HG02943 (cell line): Measurements from ENCODE around the gene TAMM41.
"Not testable (repeated sequence)": the region's sequence is repeated elsewhere in the genome, so short reads cannot be mapped to it uniquely, and the experiment has no call there.

Source experiments
- ATAC-seq: cut with Tn5 transposase; IDR thresholded peaks from one replicate; pipeline ENCODE4 v1.9.1; 2021; ENCODE audit warnings: mild to moderate bottlenecking, low read depth, moderate library complexity; ENCODE audit not compliant: unreplicated experiment

The TAMM41 gene

DNA sequence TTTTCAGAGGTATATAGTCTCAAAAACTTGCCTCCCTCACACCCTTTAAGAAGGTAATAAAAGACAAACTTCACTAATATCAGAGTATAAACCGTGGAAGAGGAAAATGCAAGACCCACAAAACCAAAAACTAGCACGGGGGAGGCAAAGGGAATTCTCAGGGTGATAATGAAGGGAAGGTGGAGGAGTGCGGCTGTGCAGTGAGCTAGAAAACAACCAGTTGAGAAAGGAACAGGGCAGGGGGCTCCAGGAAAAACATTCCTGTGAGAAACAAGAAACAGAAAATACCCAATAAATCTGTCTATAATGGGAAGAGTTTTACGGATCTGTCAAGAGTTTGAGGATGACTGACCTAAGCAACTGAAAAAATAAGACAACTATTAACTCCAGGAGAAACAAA, 31.6 kb downstream of the TAMM41 start:
- no peak for ATAC-seq

DNA sequence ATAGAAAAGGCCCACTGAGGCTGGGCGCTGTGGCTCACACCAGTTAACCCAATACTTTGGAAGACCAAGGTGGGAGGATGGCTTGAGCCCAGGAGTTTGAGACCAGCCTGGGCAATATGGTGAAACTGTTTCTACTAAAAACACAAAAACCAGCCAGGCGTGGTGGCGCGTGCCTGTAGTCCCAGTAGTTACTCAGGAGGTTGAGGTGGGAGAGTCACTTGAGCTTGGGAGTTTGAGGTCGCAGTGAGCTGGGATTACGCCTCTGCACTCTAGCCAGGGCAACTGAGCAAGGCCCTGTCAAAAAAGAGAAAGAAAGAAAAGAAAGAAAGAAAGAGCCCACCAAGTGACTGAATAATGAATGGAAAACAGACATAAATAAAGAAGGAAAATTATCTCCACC, 32.0 kb downstream of the TAMM41 start:
- ATAC-seq: no peak

DNA sequence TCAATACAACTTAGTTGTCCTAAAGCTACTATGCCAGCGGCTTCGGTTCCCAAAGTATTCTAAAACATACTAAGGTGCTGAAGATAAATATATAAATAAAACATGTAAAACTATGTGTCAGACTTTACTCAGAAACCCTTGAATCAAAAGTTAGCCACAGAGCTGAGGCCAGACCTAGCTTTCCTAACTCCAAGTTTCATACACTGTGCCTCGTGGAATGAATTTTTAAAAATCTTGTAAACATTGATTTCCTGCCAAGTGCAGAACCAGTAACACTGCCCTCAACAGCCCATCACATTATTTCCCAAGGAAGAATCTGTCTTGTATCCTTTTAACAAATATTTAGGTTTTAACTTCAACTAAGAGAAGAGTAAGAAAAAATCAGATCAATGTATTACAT, 36.4 kb downstream of the TAMM41 start:
- ATAC-seq: no peak

DNA sequence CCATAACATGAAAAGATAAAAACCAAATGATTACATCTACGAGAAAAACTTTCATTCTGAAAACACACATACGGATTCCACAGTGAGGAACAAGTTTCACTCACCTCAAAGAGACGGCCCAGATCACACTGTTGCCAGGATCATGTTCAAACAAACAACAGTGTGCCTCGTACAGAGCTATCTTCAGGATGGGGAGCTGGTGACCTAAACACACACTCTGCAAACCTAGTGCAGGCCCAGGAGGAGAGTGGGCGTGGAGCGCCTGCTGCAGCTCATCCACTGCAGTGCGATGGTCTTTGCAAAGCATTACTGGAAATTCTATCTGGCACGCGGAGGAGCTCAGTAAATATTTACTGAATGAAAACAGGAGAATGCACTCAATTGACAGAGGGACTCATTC, 38.5 kb downstream of the TAMM41 start:
- no peak for ATAC-seq

DNA sequence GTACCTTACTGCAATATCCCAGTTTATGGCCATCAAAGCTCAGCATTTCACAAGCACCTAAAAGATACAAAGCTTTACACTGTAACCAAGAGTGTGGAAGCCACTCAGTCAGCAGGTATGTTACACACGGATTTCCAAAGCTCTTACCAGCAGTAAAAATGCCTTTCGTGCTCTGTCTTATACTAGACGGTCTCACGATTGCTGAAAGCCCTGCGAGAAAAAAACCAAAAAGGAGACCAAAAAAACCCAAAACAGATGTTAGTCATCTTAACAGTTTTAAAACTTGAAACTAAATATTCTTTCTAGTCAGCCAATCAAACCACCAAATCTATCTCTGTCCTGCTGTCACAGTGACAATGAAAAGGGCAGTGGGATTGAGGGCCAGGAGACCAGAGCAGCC, 39.0 kb downstream of the TAMM41 start:
- ATAC-seq: no peak

DNA sequence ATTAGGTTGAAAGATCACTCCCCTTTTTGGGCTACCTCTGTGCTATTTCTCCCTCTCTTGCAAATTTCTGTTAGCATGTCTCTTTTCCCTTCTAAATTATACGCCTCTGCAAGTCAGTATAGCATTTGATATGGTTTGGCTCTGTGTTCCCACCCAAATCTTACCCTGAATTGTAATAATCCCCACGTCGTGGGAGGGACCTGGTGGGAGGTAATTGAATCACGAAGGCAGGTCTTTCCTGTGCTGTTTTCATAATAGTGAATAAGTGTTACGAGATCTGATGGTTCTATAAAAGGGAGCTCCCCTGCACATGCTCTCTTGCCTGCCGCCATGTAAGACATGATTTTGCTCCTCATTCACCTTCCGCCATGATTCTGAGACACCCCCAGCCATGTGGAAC, 41.0 kb downstream of the TAMM41 start:
- ATAC-seq: no peak

DNA sequence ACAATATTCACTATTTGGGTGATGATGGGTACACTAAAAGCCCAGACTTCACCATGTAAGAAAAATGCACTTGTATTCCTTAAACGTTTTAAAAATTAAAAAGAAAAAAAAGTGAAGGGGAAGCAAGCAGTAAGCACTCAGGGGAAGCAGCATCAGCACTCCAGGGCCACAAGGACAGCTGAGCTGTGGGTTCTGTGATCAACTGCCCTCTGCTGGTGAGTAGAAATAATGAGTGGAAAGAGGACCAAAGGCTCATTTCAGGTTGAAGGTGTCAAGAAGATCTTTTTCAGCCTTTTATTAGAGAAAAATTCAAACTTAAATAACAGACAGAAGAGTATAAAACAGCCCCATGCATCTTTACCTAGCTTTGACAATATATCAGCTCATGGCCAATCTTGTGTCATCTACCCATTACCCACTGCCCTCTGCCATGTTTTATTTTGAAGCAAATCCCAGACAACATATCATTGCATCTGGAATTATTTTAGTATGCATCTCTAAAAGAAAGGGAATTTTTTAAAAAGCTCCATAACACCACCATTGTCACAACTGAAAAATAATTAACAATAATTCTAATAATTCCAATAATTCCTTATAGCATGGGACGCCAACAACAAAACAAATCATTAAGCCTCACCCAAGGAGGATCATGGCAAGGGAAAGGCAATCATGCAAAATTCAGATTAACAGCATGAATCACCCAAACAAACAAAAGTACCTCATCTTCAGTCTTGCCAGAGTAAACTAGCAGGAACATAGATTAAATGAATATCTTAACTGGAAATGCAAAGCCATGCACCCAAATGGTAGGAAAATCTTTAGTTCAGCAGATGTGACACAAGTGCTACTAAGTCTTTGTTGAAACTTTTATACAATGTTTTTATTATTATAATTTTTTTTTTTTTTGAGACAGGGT, 42.5 kb downstream of the TAMM41 start:
- ATAC-seq: peak; percentile 63

DNA sequence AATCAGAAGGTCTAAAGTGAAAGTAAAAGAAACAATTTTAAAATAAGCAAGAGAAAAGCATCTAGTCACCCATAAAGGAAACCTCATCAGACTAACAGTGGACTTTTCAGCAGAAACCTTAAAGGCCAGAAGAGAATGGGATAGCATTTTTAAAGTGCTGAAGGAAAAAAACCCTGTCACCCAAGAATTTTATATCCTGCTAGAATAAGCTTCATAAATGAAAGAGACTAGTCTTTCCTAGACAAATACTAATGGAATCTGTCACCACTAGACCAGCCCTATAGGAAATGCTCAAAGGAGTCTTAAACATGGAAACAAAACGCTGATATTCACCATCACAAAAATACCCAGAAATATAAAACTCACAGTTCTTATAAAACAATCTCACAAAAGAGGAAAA, 46.9 kb downstream of the TAMM41 start:
- ATAC-seq: no peak

DNA sequence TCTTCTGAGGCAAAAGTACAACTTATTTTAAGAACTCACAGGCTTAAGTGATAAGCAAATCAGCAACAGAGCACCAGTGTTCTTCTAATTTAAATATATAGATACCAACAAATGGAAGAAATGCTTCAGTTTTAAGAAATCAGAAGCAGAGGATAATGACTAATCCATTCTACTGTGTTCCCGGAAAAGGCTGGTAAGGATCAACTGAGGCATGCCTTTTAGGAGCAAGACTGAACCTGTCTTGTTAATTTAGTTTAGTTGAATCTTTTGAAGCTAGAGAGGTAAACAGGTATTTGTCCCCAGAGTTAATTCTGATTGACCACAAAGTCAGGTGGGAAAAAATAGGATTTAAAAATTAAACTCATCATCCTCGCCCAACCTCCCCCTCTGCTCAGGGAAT, 51.8 kb downstream of the TAMM41 start:
- ATAC-seq: no peak

DNA sequence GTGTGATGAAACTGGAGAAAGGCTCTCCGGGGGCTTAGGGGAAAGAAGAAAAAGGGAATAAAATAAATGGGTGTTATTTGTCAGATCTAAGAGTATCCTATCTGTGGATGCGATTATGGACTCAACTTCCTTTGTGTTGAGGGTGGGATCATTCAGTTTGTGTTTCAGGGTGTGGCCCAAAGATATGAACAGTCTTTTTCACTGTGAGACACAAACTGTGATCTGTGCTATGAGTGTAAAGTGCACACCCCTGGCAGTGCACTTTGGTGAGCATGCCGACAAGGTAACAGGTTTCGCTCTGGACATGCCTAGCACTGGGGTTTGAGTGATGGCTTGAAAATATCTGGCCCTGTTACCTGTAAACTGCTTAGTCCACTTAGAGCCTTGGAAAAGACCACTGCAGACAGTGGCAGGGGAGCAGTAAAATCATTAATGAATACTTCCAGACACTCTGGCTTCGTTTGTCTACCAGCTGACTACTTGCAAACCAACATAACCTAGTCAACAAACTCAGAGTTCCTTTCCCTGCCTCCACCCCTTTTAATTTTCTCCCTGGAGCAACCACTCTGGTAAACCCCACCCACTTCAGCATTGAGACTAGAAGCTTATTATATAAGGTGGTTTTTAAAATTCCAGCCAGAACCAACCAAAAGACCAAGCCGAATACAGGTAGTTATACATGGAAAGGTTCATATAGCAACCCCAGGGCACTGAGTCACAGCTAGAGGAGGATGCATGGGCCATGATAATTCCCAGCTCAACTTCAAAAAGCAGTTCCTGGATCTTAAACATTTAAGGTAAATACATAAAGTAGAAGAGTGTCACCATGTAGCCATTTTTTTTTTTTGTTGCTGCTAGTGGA, 55.1 kb downstream of the TAMM41 start:
- no peak for ATAC-seq

DNA sequence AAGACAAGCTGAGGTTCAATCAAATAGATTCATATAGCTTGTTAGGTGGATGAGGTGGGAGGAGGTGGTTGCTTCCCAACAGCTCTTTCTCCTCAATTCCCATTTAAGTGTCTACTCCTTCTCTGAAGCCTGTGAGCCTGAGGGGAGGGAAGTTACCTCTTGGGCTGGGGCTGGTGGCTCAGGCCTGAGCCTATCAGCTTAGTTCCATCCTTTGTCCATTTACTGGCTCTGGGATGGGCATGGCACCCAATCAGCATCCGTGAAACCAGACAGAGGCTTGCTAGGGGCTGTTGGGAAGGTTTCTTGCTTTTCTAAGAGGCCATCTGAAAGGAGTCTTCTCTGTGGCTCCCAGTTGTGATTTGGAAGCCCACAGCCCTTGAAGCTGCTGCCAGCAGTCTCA, 57.3 kb downstream of the TAMM41 start:
- ATAC-seq: no peak

DNA sequence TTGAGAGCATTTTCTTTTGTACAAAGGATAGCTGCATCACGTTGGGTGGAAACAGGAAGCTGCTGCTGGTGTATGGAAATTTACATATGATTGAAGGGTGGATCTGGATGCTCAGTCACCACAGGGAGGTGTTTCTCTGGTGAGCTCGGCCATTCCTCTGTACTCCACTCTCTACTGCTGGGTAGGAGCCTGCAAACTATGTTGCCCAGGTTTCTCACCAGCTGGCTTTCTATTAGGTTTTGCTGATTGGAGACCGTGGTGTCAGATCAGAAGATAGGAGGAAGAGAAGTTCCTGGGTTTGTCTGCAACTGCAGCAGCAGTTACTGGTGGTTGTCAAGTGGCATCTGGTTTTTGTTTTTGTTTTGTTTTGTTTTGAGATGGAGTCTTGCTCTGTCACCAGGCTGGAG, 61.7 kb downstream of the TAMM41 start:
- no peak for ATAC-seq

DNA sequence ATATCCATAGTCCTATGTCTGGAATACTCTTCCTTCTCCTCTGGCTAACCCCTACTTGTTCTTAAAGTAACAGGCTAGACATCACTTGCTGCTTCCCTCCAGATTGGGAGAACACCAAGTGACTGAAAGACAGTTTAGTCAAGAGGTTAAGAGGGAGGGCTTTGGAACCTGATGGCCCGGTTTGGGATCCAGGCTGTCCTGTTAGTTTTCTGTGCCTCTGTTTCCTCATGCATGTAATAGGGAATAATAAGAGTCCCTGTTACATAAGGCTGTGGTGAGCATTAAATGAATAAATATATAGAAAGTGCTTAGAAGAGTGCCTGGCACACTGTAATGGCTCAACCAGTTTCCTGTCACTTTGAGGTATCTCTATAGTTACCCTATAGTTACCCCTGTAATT, 66.3 kb downstream of the TAMM41 start:
- no peak for ATAC-seq

DNA sequence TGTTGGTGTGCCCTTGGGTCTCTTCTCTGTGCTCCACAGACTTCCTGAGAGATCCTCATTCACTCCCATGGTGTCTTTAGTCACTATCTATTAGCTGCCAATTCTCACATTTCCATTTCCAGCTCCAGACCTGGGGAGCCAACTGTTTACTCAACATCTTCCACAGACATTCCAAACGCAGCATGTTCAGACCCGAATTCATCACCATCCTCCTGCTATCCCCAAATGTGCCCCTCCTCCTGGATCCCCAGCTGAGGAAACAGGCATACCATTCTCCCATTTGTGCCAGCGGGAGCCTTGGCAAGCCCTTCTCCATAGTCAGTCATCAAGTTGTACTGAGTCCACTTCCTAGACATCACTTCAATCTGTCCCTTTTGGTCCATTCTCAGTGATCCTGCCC, 67.1 kb downstream of the TAMM41 start:
- no peak for ATAC-seq

DNA sequence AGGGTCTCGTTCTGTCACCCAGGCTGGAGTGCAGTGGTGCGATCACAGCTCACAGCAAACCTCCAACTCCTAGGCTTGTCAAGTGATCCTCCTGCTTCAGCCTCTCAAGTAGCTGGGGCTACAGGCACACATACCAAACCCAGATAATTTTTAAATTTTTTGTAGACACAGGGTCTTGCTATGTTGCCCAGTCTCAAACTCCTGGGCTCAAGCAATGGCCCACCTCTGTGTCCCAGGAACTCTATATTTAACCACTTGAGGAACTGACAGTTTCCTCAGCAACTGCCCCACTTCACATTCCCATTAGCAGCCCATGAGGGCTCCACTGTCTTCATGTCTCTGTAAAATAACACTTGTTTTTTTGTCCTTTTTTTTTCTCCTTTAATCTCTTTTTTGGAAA, 68.4 kb downstream of the TAMM41 start:
- no peak for ATAC-seq

DNA sequence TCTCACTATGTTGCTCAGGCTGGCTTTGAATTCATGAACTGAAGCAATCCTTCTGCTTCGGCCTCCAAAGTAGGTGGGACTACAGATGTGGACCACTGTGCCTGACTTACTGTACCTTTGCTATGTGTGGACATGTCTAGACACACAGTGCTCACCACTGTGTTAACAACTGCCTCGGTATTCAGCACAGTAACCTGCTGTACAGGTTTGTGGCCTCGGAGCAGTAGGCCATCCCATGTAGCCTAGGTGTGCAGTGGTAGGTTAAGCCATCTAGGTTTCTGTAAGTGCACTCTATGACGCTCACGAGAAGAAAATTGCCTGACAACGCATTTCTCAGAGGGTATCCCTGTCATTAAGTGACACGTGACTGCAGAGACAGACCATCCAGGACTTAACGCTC, 70.3 kb downstream of the TAMM41 start:
- no peak for ATAC-seq

DNA sequence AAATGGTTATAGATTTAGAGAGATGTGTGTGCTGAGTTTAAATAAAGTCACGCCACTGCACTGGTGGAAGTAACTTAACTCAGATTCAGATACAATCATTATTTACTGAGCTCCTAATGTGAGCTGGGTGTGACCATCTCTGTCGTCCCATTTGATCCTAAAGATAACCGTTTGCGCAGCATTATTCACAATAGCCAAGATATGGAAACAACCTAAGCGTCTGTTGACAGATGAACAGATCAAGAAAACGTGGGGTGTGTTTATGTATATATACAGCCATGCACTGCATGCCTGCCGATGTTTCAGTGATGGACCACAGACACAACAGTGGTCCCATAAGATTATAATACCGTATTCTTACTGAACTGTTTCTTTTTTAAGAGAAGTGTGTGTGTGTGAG, 71.2 kb downstream of the TAMM41 start:
- no peak for ATAC-seq

DNA sequence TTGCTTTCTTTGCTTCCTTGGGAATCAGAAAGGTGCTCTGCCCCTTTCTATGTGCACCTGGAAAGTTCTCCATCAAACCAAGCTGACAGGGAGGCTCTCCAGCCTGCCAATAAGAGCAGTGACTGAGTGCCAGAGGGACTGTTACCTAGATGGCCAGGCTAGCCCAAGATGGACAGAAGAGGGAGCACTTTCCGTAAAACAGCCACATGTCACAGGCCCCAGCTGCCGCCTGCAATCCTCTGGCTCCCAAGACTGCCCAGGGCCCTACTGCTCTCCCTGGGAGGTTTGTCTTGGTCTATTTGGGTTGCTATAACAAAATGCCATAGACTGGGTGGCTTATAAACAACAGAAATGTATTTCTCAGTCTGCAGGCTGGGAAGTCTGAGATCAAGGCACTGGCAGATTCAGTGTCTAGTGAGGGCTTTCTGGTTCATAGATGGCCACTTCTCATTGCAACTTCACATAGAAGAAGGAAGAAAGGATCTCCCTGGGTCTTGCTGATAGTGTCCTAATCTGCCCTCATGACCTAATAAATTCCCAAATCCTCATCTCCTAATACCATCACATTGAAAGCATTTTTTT, 72.3 kb downstream of the TAMM41 start:
- ATAC-seq: no peak

DNA sequence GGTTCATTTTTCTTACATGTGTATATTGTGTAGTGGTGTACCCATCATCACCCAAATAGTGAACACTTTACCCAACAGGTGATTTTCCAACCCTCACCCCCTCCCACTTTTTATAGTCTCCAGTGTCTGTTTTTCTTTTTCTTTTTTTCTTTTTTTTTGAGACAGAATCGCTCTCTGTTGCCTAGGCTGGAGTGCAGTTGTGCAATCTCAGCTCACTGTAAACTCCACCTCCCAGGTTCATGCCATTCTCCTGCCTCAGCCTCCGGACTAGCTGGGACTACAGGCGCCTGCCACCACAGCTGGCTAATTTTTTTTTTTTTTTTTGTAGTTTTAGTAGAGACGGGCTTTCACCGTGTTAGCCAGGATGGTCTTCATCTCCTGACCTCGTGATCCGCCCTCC, 74.8 kb downstream of the TAMM41 start:
- ATAC-seq: not testable (repeated sequence)

DNA sequence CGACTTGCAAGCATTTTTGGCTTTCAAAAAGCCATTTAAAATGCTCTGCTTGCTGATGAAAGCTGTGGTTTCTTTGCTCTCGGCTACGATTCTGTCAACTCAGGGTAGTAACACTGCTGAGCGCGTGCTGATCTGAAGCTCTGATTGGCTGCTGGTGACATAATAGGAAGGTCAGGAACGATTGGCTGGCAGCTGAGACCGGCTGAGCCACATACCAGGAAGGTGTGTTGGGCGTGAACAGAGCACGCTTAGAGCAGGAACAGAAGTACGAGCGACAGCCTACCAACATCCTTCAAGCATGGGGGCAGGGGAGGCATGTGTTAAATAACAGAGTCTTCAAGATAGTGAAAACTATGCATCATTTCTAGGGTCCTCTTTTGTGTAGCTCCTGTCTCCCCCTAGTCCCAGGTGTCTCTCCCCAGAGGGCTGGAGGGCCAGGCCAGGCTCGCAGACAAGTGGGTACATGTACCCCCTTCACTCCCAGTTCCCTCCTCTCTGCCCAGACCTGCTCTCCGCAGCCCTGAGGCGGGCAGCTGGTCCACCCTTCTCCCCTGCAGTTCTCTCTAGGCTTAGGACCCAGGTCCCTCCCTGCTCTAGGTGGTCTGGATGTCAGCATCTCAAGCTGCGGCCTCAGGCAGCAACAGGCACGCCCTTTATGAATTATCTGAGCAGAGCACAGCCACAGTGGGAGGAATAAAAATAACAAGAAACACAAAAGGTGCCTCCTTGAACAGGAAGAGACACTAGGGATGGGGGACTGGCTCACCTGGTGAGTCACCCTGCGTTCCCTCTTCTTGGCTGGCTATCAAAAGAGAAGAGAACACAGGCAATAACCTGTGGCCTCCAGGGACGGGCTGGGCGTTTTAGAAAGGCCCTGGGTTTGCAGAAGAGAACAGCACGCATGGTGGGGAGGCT, 76.0 kb downstream of the TAMM41 start:
- ATAC-seq: peak; percentile 97
